Measurements from ENCODE around the gene PIGB.

- TF ChIP-seq POLR2A (IDR thresholded peaks at IDR 0.05; ENCODE audit: low read depth, low read length) (no peak), POLR2AphosphoS5 (IDR thresholded peaks at IDR 0.05; ENCODE audit: low read depth, low read length) (no peak)
These were observed 30.3 kb downstream of the PIGB start for GRCh38 chr15:55349282-55349681.

Data from GM12892 (cell line).